ENCODE measurements around the gene TFDP1.

GRCh38 chr13:113602291-113602988, 17.9 kb downstream of the TFDP1 start:
- no peak for TF ChIP-seq FOXP2 (optimal IDR thresholded peaks at IDR 0.05; ENCODE audit: borderline replicate concordance, extremely low read depth, extremely low read length, insufficient read depth)
- no peak for TF ChIP-seq TAF1 (IDR thresholded peaks at IDR 0.05; ENCODE audit: borderline replicate concordance, insufficient read depth, low read length)
- TF ChIP-seq SIN3A (IDR thresholded peaks at IDR 0.05; ENCODE audit: borderline replicate concordance, insufficient read depth, low read length), result no peak
- TF ChIP-seq, protein P1, sequence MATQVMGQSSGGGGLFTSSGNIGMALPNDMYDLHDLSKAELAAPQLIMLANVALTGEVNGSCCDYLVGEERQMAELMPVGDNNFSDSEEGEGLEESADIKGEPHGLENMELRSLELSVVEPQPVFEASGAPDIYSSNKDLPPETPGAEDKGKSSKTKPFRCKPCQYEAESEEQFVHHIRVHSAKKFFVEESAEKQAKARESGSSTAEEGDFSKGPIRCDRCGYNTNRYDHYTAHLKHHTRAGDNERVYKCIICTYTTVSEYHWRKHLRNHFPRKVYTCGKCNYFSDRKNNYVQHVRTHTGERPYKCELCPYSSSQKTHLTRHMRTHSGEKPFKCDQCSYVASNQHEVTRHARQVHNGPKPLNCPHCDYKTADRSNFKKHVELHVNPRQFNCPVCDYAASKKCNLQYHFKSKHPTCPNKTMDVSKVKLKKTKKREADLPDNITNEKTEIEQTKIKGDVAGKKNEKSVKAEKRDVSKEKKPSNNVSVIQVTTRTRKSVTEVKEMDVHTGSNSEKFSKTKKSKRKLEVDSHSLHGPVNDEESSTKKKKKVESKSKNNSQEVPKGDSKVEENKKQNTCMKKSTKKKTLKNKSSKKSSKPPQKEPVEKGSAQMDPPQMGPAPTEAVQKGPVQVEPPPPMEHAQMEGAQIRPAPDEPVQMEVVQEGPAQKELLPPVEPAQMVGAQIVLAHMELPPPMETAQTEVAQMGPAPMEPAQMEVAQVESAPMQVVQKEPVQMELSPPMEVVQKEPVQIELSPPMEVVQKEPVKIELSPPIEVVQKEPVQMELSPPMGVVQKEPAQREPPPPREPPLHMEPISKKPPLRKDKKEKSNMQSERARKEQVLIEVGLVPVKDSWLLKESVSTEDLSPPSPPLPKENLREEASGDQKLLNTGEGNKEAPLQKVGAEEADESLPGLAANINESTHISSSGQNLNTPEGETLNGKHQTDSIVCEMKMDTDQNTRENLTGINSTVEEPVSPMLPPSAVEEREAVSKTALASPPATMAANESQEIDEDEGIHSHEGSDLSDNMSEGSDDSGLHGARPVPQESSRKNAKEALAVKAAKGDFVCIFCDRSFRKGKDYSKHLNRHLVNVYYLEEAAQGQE (IDR thresholded peaks at IDR 0.05; ENCODE audit: insufficient read depth in 1 of 2, low read depth in 2 of 2, low read length in 2 of 2), result no peak

Data from PFSK-1 (cell line).